ENCODE results near the gene CACNA1G.

CACNA1G gene

DNA sequence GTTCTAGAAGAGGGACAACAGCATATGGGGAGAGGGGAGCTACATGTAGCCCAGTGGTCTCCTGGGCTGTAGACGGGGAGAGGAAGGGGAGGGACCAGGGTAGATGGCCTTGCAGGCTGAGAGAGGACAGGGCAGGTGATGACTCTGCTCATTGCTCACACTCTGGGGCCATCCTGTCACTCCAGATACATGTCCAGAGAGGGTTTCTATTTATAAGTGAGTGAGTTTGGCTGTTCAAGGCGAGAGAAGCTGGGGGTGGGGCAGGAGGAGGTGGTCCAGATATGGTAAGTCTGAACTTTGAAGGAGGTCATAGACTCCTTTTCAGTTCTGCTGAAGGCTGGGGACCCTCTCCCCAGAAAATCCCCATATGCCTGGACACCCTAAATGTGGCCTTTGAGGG is 22.2 kb downstream of the CACNA1G start:
- Histone ChIP-seq H3K27me3 (ENCODE audit: control insufficient read depth, insufficient read depth, low read length) (no peaks in the 10 kb centered on the region), H3K36me3 (ENCODE audit: control insufficient read depth, insufficient read depth, low read length) (no peaks in the 10 kb centered on the region), H3K9me3 (ENCODE audit: control insufficient read depth, insufficient read depth, low read length) (no peaks in the 10 kb centered on the region), H3K4me3 (ENCODE audit: low read depth, low read length) (no peak overlapping the region), H3K4me1 (ENCODE audit: control insufficient read depth, insufficient read depth, low read length) (peaks cover 11% of the 10 kb centered on the region), H3K27ac (ENCODE audit: low read depth, low read length) (no peak overlapping the region), H3K9ac (ENCODE audit: low read depth, low read length) (no peak overlapping the region)

DNA sequence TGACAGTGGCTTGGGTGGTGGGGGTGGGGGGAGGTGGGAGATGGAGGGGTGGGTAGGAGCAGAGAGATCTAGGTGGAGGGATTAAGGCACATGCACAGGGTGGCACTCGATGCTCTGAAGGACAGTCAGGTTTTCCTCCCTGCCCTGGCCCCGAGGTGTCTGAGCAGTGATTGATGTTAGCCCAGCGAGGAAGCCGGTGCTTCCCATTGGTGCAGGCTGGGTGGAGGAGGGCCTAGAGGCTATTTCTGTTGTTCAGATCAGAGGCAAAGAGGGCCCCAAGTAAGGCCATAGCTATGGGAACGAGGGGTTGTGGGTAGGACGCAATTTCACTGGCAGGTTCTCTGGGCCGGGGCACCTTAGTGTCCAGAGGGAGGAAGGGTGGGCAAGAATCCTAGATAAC is 23.1 kb downstream of the CACNA1G start:
- Histone ChIP-seq H3K4me1 (ENCODE audit: control insufficient read depth, insufficient read depth, low read length) (peaks cover 11% of the 10 kb centered on the region), H3K36me3 (ENCODE audit: control insufficient read depth, insufficient read depth, low read length) (no peaks in the 10 kb centered on the region), H3K9ac (ENCODE audit: low read depth, low read length) (no peak overlapping the region)

GRCh38 chr17:50584116-50584515 is 23.6 kb downstream of the CACNA1G start:
- H3K4me1 ChIP-seq (ENCODE audit: control insufficient read depth, insufficient read depth, low read length): peaks cover 11% of the 10 kb centered on the region
- no peaks in the 10 kb centered on the region for H3K27me3 ChIP-seq (ENCODE audit: control insufficient read depth, insufficient read depth, low read length)
- H3K36me3 ChIP-seq (ENCODE audit: control insufficient read depth, insufficient read depth, low read length): no peaks in the 10 kb centered on the region
- H3K4me3 ChIP-seq (ENCODE audit: low read depth, low read length): no peak overlapping the region
- no peak overlapping the region for H3K9ac ChIP-seq (ENCODE audit: low read depth, low read length)
- no peak overlapping the region for H3K27ac ChIP-seq (ENCODE audit: low read depth, low read length)
- H3K9me3 ChIP-seq (ENCODE audit: control insufficient read depth, insufficient read depth, low read length): no peaks in the 10 kb centered on the region

More for the DNA sequence above, 23.1 kb downstream of the CACNA1G start:
- no peak overlapping the region for H3K4me3 ChIP-seq (ENCODE audit: low read depth, low read length)
- no peaks in the 10 kb centered on the region for H3K27me3 ChIP-seq (ENCODE audit: control insufficient read depth, insufficient read depth, low read length)
- no peak overlapping the region for H3K27ac ChIP-seq (ENCODE audit: low read depth, low read length)
- H3K9me3 ChIP-seq (ENCODE audit: control insufficient read depth, insufficient read depth, low read length): no peaks in the 10 kb centered on the region

GRCh38 chr17:50584749-50585148 is 24.2 kb downstream of the CACNA1G start:
- no peak overlapping the region for H3K27ac ChIP-seq (ENCODE audit: low read depth, low read length)
- peaks cover 11% of the 10 kb centered on the region for H3K4me1 ChIP-seq (ENCODE audit: control insufficient read depth, insufficient read depth, low read length)
- H3K27me3 ChIP-seq (ENCODE audit: control insufficient read depth, insufficient read depth, low read length): no peaks in the 10 kb centered on the region
- no peaks in the 10 kb centered on the region for H3K9me3 ChIP-seq (ENCODE audit: control insufficient read depth, insufficient read depth, low read length)
- H3K36me3 ChIP-seq (ENCODE audit: control insufficient read depth, insufficient read depth, low read length): no peaks in the 10 kb centered on the region
- H3K4me3 ChIP-seq (ENCODE audit: low read depth, low read length): no peak overlapping the region
- H3K9ac ChIP-seq (ENCODE audit: low read depth, low read length): no peak overlapping the region

- no peak overlapping the region for H3K27ac ChIP-seq (ENCODE audit: low read depth, low read length)
Measured at GRCh38 chr17:50585346-50585745, 24.8 kb downstream of the CACNA1G start.

DNA sequence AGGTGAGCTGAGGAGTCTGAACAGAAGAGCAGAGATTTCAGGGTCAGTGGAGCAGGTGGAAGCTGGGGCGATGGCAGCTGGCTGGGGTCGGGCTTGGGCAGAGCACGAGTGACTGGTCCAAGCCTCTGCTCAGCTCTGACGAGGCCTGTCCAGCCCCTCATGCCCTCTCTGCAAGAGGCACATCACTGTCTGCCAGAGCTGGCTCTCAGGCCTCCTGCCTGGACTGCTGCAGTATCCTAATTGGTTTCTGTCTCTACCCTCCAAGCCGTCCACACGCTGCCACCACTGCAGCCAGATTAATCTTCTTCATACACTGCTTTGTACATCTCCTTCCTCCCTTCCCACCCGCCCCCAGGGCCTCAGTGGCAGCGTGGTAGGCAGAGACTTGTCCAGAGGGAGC is 25.4 kb downstream of the CACNA1G start:
- Histone ChIP-seq H3K27ac (ENCODE audit: low read depth, low read length) (no peak overlapping the region), H3K4me1 (ENCODE audit: control insufficient read depth, insufficient read depth, low read length) (peaks cover 9% of the 10 kb centered on the region), H3K9ac (ENCODE audit: low read depth, low read length) (no peak overlapping the region), H3K9me3 (ENCODE audit: control insufficient read depth, insufficient read depth, low read length) (no peaks in the 10 kb centered on the region), H3K27me3 (ENCODE audit: control insufficient read depth, insufficient read depth, low read length) (no peaks in the 10 kb centered on the region), H3K4me3 (ENCODE audit: low read depth, low read length) (no peak overlapping the region), H3K36me3 (ENCODE audit: control insufficient read depth, insufficient read depth, low read length) (no peaks in the 10 kb centered on the region)

More at GRCh38 chr17:50585346-50585745, 24.8 kb downstream of the CACNA1G start:
- Histone ChIP-seq H3K4me1 (ENCODE audit: control insufficient read depth, insufficient read depth, low read length) (peaks cover 11% of the 10 kb centered on the region), H3K36me3 (ENCODE audit: control insufficient read depth, insufficient read depth, low read length) (no peaks in the 10 kb centered on the region), H3K9me3 (ENCODE audit: control insufficient read depth, insufficient read depth, low read length) (no peaks in the 10 kb centered on the region), H3K9ac (ENCODE audit: low read depth, low read length) (no peak overlapping the region), H3K4me3 (ENCODE audit: low read depth, low read length) (no peak overlapping the region), H3K27me3 (ENCODE audit: control insufficient read depth, insufficient read depth, low read length) (no peaks in the 10 kb centered on the region)

DNA sequence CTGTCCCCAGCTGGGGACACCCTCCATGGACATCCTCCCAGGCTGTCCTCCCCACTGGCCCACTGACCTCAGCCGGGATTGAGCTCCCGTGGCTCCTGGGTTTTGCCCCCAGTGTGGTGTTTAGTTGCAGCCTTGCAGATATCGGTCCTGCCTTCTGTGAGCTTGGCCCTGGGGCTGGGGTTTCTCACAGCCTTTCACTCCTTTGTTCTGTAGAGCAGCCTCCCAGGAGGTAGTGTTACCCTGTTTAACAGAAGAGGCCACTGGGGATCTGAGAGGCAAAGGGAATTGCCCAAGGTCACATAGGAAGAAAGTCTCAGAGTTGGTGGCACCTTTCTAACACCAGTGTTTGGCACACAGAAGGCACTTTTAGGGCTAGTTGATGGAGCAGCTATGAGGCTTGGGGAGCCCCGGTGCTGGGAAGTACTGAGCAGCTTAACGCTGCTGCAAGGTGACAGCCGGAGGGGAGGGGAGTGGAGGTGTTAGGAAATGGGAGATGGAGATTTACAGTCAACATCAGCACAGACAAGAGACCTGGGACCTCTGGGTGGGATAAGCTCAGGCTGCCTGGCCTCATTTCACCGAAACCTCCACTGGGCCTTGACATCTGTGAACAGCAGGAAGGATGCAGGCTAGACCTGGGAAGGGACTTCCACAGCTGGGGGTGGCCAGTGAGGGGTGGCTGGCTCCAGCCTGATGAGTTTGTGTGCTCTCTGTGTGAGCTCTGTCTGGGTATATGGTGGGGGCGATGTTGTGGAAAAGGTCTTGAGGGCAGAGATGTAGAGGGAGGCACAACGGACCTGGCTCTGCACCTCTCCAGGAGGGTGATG is 26.1 kb downstream of the CACNA1G start:
- Histone ChIP-seq H3K4me1 (ENCODE audit: control insufficient read depth, insufficient read depth, low read length) (0 out of 2 replicates have a peak, but pooled peaks cover 6% of the 10 kb centered on the region), H3K27me3 (ENCODE audit: control insufficient read depth, insufficient read depth, low read length) (no peaks in the 10 kb centered on the region), H3K9me3 (ENCODE audit: control insufficient read depth, insufficient read depth, low read length) (no peaks in the 10 kb centered on the region), H3K9ac (ENCODE audit: low read depth, low read length) (no peak overlapping the region), H3K36me3 (ENCODE audit: control insufficient read depth, insufficient read depth, low read length) (no peaks in the 10 kb centered on the region), H3K4me3 (ENCODE audit: low read depth, low read length) (no peak overlapping the region), H3K27ac (ENCODE audit: low read depth, low read length) (no peak overlapping the region)

DNA sequence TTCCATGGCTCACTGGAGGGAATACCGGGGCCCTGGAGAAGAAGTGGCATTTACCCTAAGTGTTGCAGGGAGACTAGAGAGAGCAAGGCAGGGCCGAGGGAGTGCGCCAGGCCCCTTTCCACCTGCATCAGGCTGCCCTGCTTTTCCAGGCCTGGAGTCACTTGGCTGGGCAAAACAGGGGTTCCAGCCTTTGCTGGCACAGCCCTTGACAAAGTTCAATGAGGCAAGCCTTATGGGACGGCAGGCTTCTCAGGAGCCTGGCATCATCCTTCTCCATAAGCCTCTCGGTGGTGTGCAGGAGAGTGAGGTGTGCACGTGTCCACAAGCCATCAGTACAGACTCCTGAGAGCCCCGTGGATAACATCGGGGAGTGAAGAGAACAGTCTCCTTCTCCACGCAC is 27.1 kb downstream of the CACNA1G start:
- H3K27ac ChIP-seq (ENCODE audit: low read depth, low read length): no peak overlapping the region
- H3K9ac ChIP-seq (ENCODE audit: low read depth, low read length): no peak overlapping the region
- H3K36me3 ChIP-seq (ENCODE audit: control insufficient read depth, insufficient read depth, low read length): no peaks in the 10 kb centered on the region
- H3K27me3 ChIP-seq (ENCODE audit: control insufficient read depth, insufficient read depth, low read length): no peaks in the 10 kb centered on the region
- H3K9me3 ChIP-seq (ENCODE audit: control insufficient read depth, insufficient read depth, low read length): no peaks in the 10 kb centered on the region
- H3K4me1 ChIP-seq (ENCODE audit: control insufficient read depth, insufficient read depth, low read length): 0 out of 2 replicates have a peak, but pooled peaks cover 6% of the 10 kb centered on the region
- H3K4me3 ChIP-seq (ENCODE audit: low read depth, low read length): no peak overlapping the region

- Histone ChIP-seq H3K9me3 (ENCODE audit: control insufficient read depth, insufficient read depth, low read length) (no peaks in the 10 kb centered on the region), H3K27me3 (ENCODE audit: control insufficient read depth, insufficient read depth, low read length) (no peaks in the 10 kb centered on the region), H3K9ac (ENCODE audit: low read depth, low read length) (no peak overlapping the region), H3K36me3 (ENCODE audit: control insufficient read depth, insufficient read depth, low read length) (no peaks in the 10 kb centered on the region), H3K27ac (ENCODE audit: low read depth, low read length) (no peak overlapping the region), H3K4me3 (ENCODE audit: low read depth, low read length) (no peak overlapping the region), H3K4me1 (ENCODE audit: control insufficient read depth, insufficient read depth, low read length) (peaks cover 16% of the 10 kb centered on the region; the same call in 1 of the 2 replicates)
Measured at GRCh38 chr17:50588391-50589049, 28.0 kb downstream of the CACNA1G start.

GRCh38 chr17:50589095-50589705 is 28.7 kb downstream of the CACNA1G start:
- no peaks in the 10 kb centered on the region for H3K27me3 ChIP-seq (ENCODE audit: control insufficient read depth, insufficient read depth, low read length)

More at GRCh38 chr17:50589095-50589705, 28.7 kb downstream of the CACNA1G start:
- Histone ChIP-seq H3K27ac (ENCODE audit: low read depth, low read length) (no peak overlapping the region), H3K4me1 (ENCODE audit: control insufficient read depth, insufficient read depth, low read length) (peaks cover 11% of the 10 kb centered on the region; the same call in 1 of the 2 replicates), H3K9ac (ENCODE audit: low read depth, low read length) (no peak overlapping the region), H3K9me3 (ENCODE audit: control insufficient read depth, insufficient read depth, low read length) (no peaks in the 10 kb centered on the region), H3K4me3 (ENCODE audit: low read depth, low read length) (no peak overlapping the region), H3K36me3 (ENCODE audit: control insufficient read depth, insufficient read depth, low read length) (no peaks in the 10 kb centered on the region)
